NCI-H1092 (cell line): ENCODE results near the gene NHS.

Source experiments
- DNase-seq: peaks from one replicate; lab custom pipeline; 2025; lab: John Stamatoyannopoulos, UW

NHS gene

DNA sequence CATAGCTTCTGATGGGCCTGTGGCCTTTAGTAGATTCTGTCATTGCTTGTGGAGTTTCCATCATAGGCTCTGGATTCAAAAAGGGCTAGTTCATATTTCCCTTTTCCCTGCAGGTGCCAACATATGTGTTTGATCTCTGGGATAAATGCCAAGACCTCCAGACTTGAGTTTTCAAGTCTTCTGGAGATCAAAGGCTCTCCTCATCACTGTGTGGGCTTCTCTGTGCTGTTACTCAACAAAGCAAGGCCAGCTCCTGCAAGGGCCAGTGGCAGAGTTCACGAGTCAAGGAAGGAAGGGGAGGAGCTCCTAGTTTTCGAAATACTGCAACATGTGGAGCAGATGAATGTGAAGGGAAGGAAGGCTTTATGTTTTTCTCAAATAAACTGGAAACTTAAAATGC lies 299.6 kb downstream of the NHS start:
- DNase-seq, result peak; percentile 19

GRCh38 chrX:17679261-17679660 lies 304.3 kb downstream of the NHS start:
- DNase-seq, result no peak

DNA sequence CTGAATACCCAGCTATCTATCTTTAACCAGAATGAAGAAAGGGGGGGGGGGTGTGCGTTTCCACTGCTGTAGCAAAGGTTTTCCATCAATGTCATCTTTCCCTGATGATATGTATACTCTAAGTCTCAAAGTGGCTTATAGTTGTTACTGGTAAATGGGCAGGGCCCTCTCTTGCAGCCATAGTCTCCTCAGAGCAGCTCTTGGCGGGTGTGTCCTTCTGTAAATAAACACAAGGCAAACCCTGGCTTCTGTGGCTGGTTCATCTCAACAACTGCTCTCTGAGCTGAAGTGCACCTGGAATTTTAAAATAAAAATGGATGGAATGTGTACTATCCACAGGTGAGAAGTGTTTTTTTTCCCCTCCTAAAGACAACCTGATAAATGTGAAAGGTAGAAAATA lies 304.8 kb downstream of the NHS start:
- no peak for DNase-seq

DNA sequence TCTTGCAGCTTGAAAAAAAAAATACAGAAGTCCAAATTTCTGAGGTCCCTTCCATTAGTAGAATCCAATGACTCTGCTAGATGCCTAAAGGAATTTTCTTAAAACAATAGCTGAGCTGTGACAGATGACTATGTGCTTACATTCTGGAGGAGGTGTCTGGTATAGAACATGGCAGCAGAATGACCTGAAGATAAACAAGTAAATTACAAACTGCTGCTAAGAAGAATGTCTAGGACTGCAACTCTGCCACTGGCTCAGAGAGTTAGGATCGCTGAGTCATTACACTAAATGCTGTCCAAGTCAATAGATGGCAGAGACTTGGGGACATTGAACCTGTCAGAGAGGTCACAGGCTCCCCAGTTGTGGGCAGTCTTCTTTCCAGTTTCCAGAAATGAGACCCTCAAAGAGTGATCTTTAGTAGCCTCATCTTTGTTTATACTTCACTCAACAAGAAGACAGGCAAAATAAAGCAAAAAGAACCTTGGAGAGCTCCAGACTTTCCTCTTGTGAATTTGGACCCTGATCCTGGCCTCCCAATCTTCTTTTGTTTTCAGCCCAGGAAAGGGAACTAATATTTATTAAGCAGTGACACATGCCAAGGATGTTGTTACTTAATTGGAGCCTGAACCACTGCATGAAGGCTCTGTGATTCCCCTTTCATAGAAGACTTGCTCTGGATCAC lies 305.9 kb downstream of the NHS start:
- DNase-seq, result no peak

DNA sequence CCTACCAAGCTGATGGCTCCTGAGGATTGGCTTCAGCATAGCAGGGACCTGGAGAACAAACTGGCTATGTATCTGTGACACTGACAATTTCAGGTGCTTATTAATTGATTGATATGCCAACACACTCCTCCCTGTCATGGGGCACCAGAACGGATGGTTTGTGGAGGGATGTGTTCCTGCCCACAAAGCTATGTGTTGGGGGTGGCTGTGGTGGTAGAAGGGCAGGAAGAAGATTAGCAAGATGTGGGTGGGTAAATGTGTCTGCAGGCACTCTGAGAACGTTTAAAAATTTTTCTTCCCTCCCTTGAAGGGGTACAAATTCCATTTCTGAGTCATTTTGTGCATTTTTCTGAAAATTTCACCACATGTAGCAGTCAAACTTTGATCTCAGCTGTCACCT lies 307.3 kb downstream of the NHS start:
- DNase-seq, result no peak

DNA sequence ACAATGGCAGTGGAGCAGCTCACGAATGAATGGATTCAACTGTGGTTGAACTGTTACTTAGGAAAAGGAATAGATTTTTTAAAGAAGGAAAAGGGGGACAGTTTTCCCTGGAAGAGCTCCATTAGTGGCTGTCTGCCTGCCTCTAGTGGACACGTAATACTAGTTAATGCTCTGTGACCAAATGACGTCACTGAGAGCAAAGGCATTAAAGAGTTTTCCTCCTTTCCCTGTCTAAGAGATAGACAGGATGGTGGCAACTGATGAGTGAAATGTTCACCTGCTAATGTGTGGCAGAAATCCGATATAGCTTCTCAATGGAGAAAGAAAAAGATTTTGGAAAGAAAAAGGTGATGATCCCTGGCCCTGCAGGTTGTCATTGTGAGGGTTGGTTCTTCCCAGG lies 310.0 kb downstream of the NHS start:
- DNase-seq, result no peak

- DNase-seq, result no peak
Observed at GRCh38 chrX:17687648-17688047, 312.6 kb downstream of the NHS start.

GRCh38 chrX:17689971-17690409 lies 315.0 kb downstream of the NHS start:
- peak; percentile 78 for DNase-seq

DNA sequence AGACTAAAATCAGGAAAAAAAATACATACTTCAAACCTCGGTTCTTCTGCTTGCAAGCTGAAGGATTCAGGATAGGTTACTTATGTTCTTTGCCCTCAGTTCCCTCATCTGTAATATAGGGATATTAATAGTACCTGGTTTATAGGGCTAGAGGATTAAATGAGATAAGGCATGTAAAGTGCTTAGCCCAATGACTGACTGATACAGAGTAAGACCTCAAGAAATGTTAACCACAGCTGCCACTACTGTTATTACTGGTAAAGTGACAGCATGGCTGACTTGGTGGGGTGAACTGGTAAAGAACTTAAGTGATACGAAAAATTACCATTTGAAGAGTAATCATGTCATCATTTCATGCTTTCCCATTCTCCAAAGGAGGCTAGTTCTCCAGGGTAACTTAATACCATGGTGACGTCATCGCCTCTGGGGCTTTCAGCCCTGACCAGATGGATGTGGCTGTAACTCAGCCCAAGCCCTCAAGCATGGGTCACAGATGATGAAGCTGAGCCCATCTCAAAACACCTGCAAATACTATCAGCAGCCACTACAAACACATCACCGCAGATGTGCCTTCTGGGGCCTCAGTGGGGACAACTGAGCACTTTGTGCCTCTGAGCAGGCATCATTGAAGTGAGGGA lies 317.8 kb downstream of the NHS start:
- peak; percentile 15 for DNase-seq

DNA sequence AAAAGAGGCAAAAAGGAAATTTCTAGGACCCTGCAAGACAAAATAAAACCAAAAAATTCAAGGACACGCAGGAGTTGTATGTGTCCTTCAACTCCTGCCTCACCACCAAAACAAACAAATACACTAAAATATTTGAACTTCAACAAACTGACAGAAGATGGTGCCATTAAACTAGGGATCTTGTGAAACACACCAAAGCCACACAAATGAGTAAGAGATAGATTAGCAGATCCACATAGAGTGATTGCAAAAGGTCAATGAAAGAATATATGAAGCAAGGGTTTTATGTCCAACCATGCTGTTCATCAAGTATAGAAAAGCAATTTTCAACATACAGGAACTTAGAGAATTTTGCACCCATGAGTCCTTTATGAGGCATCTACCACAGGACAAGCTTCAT lies 322.2 kb downstream of the NHS start:
- DNase-seq, result no peak

GRCh38 chrX:17700976-17701375 lies 326.0 kb downstream of the NHS start:
- no peak for DNase-seq

DNA sequence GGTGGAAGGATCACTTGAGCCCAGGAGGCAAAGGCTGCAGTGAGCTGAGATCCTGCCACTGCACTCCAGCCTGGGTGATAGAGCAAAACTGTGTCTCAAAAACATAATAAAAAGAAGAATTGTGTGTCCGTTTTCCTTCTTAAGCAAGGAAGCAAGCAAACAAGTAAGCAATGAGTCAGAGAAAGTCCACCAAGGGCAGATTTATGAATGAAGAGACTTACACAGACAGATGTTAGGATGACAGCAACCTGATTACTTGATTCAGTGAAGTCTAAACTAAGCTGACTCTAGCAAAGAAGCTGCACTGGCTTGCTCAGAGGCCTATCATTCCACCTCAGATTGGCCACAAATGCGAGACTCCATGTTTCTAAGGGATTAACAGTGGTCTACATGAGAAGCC lies 328.2 kb downstream of the NHS start:
- no peak for DNase-seq

DNA sequence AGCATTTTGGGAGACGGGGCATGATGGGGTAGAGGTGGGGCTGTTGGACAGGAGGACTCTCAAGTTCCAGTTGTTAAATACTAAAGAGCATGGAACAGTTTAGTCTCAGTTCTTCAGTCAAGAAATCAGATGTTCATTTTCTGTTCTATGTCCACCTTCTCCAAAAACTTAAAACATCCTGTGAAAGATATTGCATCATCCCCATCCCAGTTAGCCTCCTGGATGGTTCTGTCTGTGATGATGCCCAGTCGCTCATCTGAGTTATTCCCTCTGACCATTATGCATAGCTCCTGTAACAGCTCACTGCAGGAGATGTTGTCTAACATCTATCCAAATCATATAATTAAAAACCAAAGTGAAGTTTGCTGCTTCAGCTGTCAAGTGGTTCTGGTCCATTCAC lies 330.2 kb downstream of the NHS start:
- DNase-seq, result no peak

GRCh38 chrX:17706676-17707075 lies 331.7 kb downstream of the NHS start:
- no peak for DNase-seq

GRCh38 chrX:17707731-17708130 lies 332.7 kb downstream of the NHS start:
- DNase-seq, result no peak

DNA sequence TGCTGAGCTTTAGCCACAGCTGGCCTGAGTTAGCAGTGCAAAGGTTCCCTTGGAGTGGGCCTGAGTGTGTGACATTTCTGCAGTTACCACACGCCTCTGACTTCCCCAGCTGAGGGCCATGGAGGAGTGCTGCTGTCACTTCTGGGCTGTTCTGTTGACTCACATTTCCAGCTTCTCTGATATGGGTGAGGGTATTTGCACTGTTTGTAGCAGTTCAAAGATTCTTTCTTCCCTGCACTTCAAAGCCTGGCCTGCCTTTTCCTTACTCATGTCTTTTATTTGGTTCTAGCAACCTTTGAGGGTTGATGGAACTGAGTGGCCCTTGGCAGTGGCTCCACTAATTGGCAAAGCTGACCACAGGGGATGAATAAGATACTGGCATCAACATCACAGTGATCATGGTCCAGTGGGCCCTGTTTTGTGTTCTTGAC lies 335.9 kb downstream of the NHS start:
- DNase-seq, result no peak

DNA sequence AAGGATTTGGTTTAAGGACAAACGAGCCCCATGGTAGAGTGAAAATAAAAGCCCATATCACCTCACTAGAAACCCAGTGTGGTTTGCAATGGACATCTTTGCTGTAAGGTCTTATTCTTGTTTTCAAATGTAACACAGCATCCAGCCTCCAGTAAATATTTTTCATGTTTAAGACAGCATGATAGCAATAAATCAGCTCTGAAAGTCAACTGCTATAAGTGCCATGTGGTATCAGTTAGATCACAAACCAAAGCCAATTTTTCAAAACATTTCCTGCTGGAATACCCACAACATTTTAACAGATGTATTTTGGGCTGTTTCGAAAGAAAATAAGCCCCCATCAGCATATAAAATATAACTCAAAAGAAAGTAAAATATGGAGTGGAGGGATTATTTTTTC lies 338.3 kb downstream of the NHS start:
- no peak for DNase-seq

- no peak for DNase-seq
Observed at GRCh38 chrX:17718649-17719165, 343.7 kb downstream of the NHS start.

- DNase-seq, result no peak
Observed at GRCh38 chrX:17719711-17720110, 344.7 kb downstream of the NHS start.

- DNase-seq, result no peak
Observed at GRCh38 chrX:17721715-17722114, 346.7 kb downstream of the NHS start.

DNA sequence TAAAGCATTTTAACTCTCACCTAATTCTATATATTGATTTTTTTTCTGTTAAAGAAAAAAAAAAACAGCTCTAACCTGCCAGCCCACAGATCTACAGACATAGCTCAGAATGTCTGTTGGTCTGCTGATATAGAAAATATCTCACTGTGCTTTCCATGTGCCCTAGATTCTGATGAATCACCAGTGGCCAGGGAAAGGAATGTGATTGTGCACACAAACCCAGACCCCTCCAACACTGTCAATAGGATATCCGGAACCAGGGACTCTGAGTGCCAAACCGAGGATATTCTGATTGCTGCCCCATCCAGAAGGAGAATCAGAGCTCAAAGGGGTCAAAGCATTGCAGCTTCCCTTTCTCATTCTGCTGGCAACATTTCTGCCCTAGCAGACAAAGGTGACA lies 350.2 kb downstream of the NHS start:
- no peak for DNase-seq

- DNase-seq, result no peak
Observed at GRCh38 chrX:17732138-17732783, 357.3 kb downstream of the NHS start.

- no peak for DNase-seq
Observed at GRCh38 chrX:17735406-17735805, 360.4 kb downstream of the NHS start.
